ENCODE results near the gene SYNDIG1. TPM values are rescaled to one million over a fixed set of nuclear protein-coding genes. Genes with fewer than 3 reads are reported as not detected.
A peak's percentile ranks its signal among the peaks of the same experiment; 100 is the strongest.

The SYNDIG1 gene
- polyA plus RNA-seq, 4 donors: 0.90 to 2.0 (median 1.9) TPM; not detected in 1

- 93 to 97% (median 95%) methylated on average over 2 of the region's 2 CpGs for WGBS, 3 donors
Observed at GRCh38 chr20:24643731-24644626, 174.6 kb downstream of the SYNDIG1 start.

GRCh38 chr20:24646321-24646720 lies 176.9 kb downstream of the SYNDIG1 start:
- no peaks in the 10 kb centered on the region for H3K36me3 ChIP-seq (ENCODE audit: control insufficient read depth in 3 of 3, insufficient read depth in 2 of 3, low read depth in 1 of 3, low read length in 3 of 3)
- FAIRE-seq (no peak), DNase-seq (no peak)
- no peak overlapping the region for H3K4me3 ChIP-seq (ENCODE audit: low read depth in 1 of 3, low read length in 3 of 3)
- no peaks in the 10 kb centered on the region for H3K27me3 ChIP-seq (ENCODE audit: control insufficient read depth in 3 of 3, insufficient read depth in 3 of 3, low read length in 3 of 3)
- H3K9me3 ChIP-seq (ENCODE audit: control insufficient read depth in 2 of 2, insufficient read depth in 1 of 2, low read depth in 1 of 2, low read length in 1 of 2): no peaks in the 10 kb centered on the region
- H3K4me1 ChIP-seq (ENCODE audit: control insufficient read depth in 3 of 3, insufficient read depth in 2 of 3, low read depth in 1 of 3, low read length in 2 of 3): no peaks in the 10 kb centered on the region
- WGBS, 3 donors: 66 to 85% (median 70%) methylated on average over 10 of the region's 10 CpGs
- H3K27ac ChIP-seq (ENCODE audit: low read depth in 1 of 3, low read length in 2 of 3): no peak overlapping the region

More at GRCh38 chr20:24643731-24644626, 174.6 kb downstream of the SYNDIG1 start:
- Histone ChIP-seq H3K36me3 (ENCODE audit: control insufficient read depth in 3 of 3, insufficient read depth in 2 of 3, low read depth in 1 of 3, low read length in 3 of 3) (no peaks in the 10 kb centered on the region), H3K9me3 (ENCODE audit: control insufficient read depth in 2 of 2, insufficient read depth in 1 of 2, low read depth in 1 of 2, low read length in 1 of 2) (no peaks in the 10 kb centered on the region), H3K27ac (ENCODE audit: low read depth in 1 of 3, low read length in 2 of 3) (no peak overlapping the region), H3K4me1 (ENCODE audit: control insufficient read depth in 3 of 3, insufficient read depth in 2 of 3, low read depth in 1 of 3, low read length in 2 of 3) (no peaks in the 10 kb centered on the region), H3K4me3 (ENCODE audit: low read depth in 1 of 3, low read length in 3 of 3) (no peak overlapping the region), H3K27me3 (ENCODE audit: control insufficient read depth in 3 of 3, insufficient read depth in 3 of 3, low read length in 3 of 3) (no peaks in the 10 kb centered on the region)
- FAIRE-seq (no peak), DNase-seq (no peak)

- no peak for DNase-seq
- H3K36me3 ChIP-seq (ENCODE audit: control insufficient read depth in 3 of 3, insufficient read depth in 2 of 3, low read depth in 1 of 3, low read length in 3 of 3): no peaks in the 10 kb centered on the region
- no peak overlapping the region for H3K4me3 ChIP-seq (ENCODE audit: low read depth in 1 of 3, low read length in 3 of 3)
- H3K9me3 ChIP-seq (ENCODE audit: control insufficient read depth in 2 of 2, insufficient read depth in 1 of 2, low read depth in 1 of 2, low read length in 1 of 2): no peaks in the 10 kb centered on the region
- no peaks in the 10 kb centered on the region for H3K27me3 ChIP-seq (ENCODE audit: control insufficient read depth in 3 of 3, insufficient read depth in 3 of 3, low read length in 3 of 3)
- H3K27ac ChIP-seq (ENCODE audit: low read depth in 1 of 3, low read length in 2 of 3): no peak overlapping the region
- 66 to 77% (median 69%) methylated on average over 2 of the region's 2 CpGs for WGBS, 3 donors
- no peaks in the 10 kb centered on the region for H3K4me1 ChIP-seq (ENCODE audit: control insufficient read depth in 3 of 3, insufficient read depth in 2 of 3, low read depth in 1 of 3, low read length in 2 of 3)
- FAIRE-seq: no peak
Observed at GRCh38 chr20:24647713-24648112, 178.3 kb downstream of the SYNDIG1 start.

- 53 to 58% (median 55%) methylated on average over 4 of the region's 4 CpGs for WGBS, 3 donors
- Histone ChIP-seq H3K36me3 (ENCODE audit: control insufficient read depth in 3 of 3, insufficient read depth in 2 of 3, low read depth in 1 of 3, low read length in 3 of 3) (no peaks in the 10 kb centered on the region), H3K4me3 (ENCODE audit: low read depth in 1 of 3, low read length in 3 of 3) (no peak overlapping the region), H3K4me1 (ENCODE audit: control insufficient read depth in 3 of 3, insufficient read depth in 2 of 3, low read depth in 1 of 3, low read length in 2 of 3) (no peaks in the 10 kb centered on the region), H3K27ac (ENCODE audit: low read depth in 1 of 3, low read length in 2 of 3) (no peak overlapping the region), H3K27me3 (ENCODE audit: control insufficient read depth in 3 of 3, insufficient read depth in 3 of 3, low read length in 3 of 3) (no peaks in the 10 kb centered on the region), H3K9me3 (ENCODE audit: control insufficient read depth in 2 of 2, insufficient read depth in 1 of 2, low read depth in 1 of 2, low read length in 1 of 2) (no peaks in the 10 kb centered on the region)
- no peak for DNase-seq
- no peak for FAIRE-seq
Observed at GRCh38 chr20:24648481-24648880, 179.1 kb downstream of the SYNDIG1 start.

- Histone ChIP-seq H3K9me3 (ENCODE audit: control insufficient read depth in 2 of 2, insufficient read depth in 1 of 2, low read depth in 1 of 2, low read length in 1 of 2) (no peaks in the 10 kb centered on the region), H3K36me3 (ENCODE audit: control insufficient read depth in 3 of 3, insufficient read depth in 2 of 3, low read depth in 1 of 3, low read length in 3 of 3) (no peaks in the 10 kb centered on the region), H3K27ac (ENCODE audit: low read depth in 1 of 3, low read length in 2 of 3) (no peak overlapping the region), H3K4me3 (ENCODE audit: low read depth in 1 of 3, low read length in 3 of 3) (no peak overlapping the region), H3K4me1 (ENCODE audit: control insufficient read depth in 3 of 3, insufficient read depth in 2 of 3, low read depth in 1 of 3, low read length in 2 of 3) (no peaks in the 10 kb centered on the region), H3K27me3 (ENCODE audit: control insufficient read depth in 3 of 3, insufficient read depth in 3 of 3, low read length in 3 of 3) (no peaks in the 10 kb centered on the region)
- DNase-seq: no peak
- no peak for FAIRE-seq
- 44 to 68% (median 55%) methylated on average over 2 of the region's 2 CpGs for WGBS, 3 donors
Observed at GRCh38 chr20:24648919-24649318, 179.5 kb downstream of the SYNDIG1 start.

- Histone ChIP-seq H3K9me3 (ENCODE audit: control insufficient read depth in 2 of 2, insufficient read depth in 1 of 2, low read depth in 1 of 2, low read length in 1 of 2) (no peaks in the 10 kb centered on the region), H3K4me1 (ENCODE audit: control insufficient read depth in 3 of 3, insufficient read depth in 2 of 3, low read depth in 1 of 3, low read length in 2 of 3) (no peaks in the 10 kb centered on the region), H3K36me3 (ENCODE audit: control insufficient read depth in 3 of 3, insufficient read depth in 2 of 3, low read depth in 1 of 3, low read length in 3 of 3) (no peaks in the 10 kb centered on the region), H3K4me3 (ENCODE audit: low read depth in 1 of 3, low read length in 3 of 3) (no peak overlapping the region), H3K27ac (ENCODE audit: low read depth in 1 of 3, low read length in 2 of 3) (no peak overlapping the region), H3K27me3 (ENCODE audit: control insufficient read depth in 3 of 3, insufficient read depth in 3 of 3, low read length in 3 of 3) (no peaks in the 10 kb centered on the region)
- WGBS, 3 donors: 68 to 77% (median 69%) methylated on average over 11 of the region's 11 CpGs
- peak in 1 of 2 donors; percentile 31 for DNase-seq
- no peak for FAIRE-seq
Observed at GRCh38 chr20:24649787-24650490, 180.5 kb downstream of the SYNDIG1 start.

GRCh38 chr20:24651171-24651975 lies 181.9 kb downstream of the SYNDIG1 start:
- H3K27me3 ChIP-seq (ENCODE audit: control insufficient read depth in 3 of 3, insufficient read depth in 3 of 3, low read length in 3 of 3): no peaks in the 10 kb centered on the region
- no peaks in the 10 kb centered on the region for H3K9me3 ChIP-seq (ENCODE audit: control insufficient read depth in 2 of 2, insufficient read depth in 1 of 2, low read depth in 1 of 2, low read length in 1 of 2)
- DNase-seq (no peak), FAIRE-seq (no peak)
- no peak overlapping the region for H3K4me3 ChIP-seq (ENCODE audit: low read depth in 1 of 3, low read length in 3 of 3)
- H3K36me3 ChIP-seq (ENCODE audit: control insufficient read depth in 3 of 3, insufficient read depth in 2 of 3, low read depth in 1 of 3, low read length in 3 of 3): no peaks in the 10 kb centered on the region
- no peak overlapping the region for H3K27ac ChIP-seq (ENCODE audit: low read depth in 1 of 3, low read length in 2 of 3)
- no peaks in the 10 kb centered on the region for H3K4me1 ChIP-seq (ENCODE audit: control insufficient read depth in 3 of 3, insufficient read depth in 2 of 3, low read depth in 1 of 3, low read length in 2 of 3)
- WGBS, 3 donors: 58 to 63% (median 59%) methylated on average over 7 of the region's 7 CpGs

GRCh38 chr20:24651976-24652345 lies 182.5 kb downstream of the SYNDIG1 start:
- Histone ChIP-seq H3K9me3 (ENCODE audit: control insufficient read depth in 2 of 2, insufficient read depth in 1 of 2, low read depth in 1 of 2, low read length in 1 of 2) (no peaks in the 10 kb centered on the region), H3K4me3 (ENCODE audit: low read depth in 1 of 3, low read length in 3 of 3) (no peak overlapping the region), H3K36me3 (ENCODE audit: control insufficient read depth in 3 of 3, insufficient read depth in 2 of 3, low read depth in 1 of 3, low read length in 3 of 3) (no peaks in the 10 kb centered on the region), H3K27ac (ENCODE audit: low read depth in 1 of 3, low read length in 2 of 3) (no peak overlapping the region), H3K4me1 (ENCODE audit: control insufficient read depth in 3 of 3, insufficient read depth in 2 of 3, low read depth in 1 of 3, low read length in 2 of 3) (no peaks in the 10 kb centered on the region), H3K27me3 (ENCODE audit: control insufficient read depth in 3 of 3, insufficient read depth in 3 of 3, low read length in 3 of 3) (no peaks in the 10 kb centered on the region)
- FAIRE-seq (no peak), DNase-seq (no peak)
- WGBS, 3 donors: 80 to 81% (median 80%) methylated on average over 4 of the region's 4 CpGs

Measured in small intestine (tissue), 7 donors.